Tibial artery (tissue), 4 donors: ENCODE results near the gene EVI5.

Experiments used
- DNase-seq, 2 donors: peaks; one replicate each; pipeline ENCODE4 v3.0.0-alpha.2; 2019
- H3K27ac ChIP-seq, 2 donors: fragments of 200-600 bp; sonication (generic) in 1 of 2; 1 replicate in 1 of 2; 2 replicates in 1 of 2; pipeline ENCODE4 v1.5.1; 2018 to 2019; ENCODE audit warnings: mild to moderate bottlenecking in 1 of 2
- H3K27me3 ChIP-seq, 2 donors: fragments of 200-600 bp; sonication (generic) in 1 of 2; one replicate each; pipeline versions ENCODE4 v1.5.1 to v1.6.0; 2016 to 2019
- H3K36me3 ChIP-seq, 3 donors: fragments of 200-600 bp; sonication (generic) in 2 of 3; one replicate each; pipeline ENCODE4 v1.5.1; 2016 to 2019; ENCODE audit warnings: mild to moderate bottlenecking in 2 of 3
- H3K4me1 ChIP-seq, 4 donors: fragments of 200-600 bp; sonication (generic) in 2 of 4; 1 replicate in 3 of 4; 2 replicates in 1 of 4; pipeline ENCODE4 v1.5.1; 2016 to 2019
- H3K4me3 ChIP-seq, 2 donors: fragments of 200-600 bp; sonication (generic) in 1 of 2; 1 replicate in 1 of 2; 2 replicates in 1 of 2; pipeline ENCODE4 v1.5.1; 2018 to 2019; ENCODE audit warnings: mild to moderate bottlenecking in 2 of 2
- H3K9me3 ChIP-seq, 3 donors: fragments of 200-600 bp; sonication (generic) in 1 of 3; one replicate each; pipeline ENCODE4 v1.5.1; 2016 to 2019
- intact Hi-C: fragments of 100-400 bp; cut with DNase I; formaldehyde crosslinking; loops from one replicate; pipeline ENCODE4 v1.15.0; 2023; ENCODE audit warnings: low total_unique reads
- TF ChIP-seq, protein P1 (sequence below), 2 experiments: fragments of 200-600 bp in 1 of 2; fragments of 450-650 bp in 1 of 2; IDR thresholded peaks; one replicate each; pipeline ENCODE4 v1.5.1; 2017 to 2019; ENCODE audit warnings: antibody characterized with exemption in 2 of 2, mild to moderate bottlenecking in 1 of 2, moderate library complexity in 1 of 2

The EVI5 gene

DNA sequence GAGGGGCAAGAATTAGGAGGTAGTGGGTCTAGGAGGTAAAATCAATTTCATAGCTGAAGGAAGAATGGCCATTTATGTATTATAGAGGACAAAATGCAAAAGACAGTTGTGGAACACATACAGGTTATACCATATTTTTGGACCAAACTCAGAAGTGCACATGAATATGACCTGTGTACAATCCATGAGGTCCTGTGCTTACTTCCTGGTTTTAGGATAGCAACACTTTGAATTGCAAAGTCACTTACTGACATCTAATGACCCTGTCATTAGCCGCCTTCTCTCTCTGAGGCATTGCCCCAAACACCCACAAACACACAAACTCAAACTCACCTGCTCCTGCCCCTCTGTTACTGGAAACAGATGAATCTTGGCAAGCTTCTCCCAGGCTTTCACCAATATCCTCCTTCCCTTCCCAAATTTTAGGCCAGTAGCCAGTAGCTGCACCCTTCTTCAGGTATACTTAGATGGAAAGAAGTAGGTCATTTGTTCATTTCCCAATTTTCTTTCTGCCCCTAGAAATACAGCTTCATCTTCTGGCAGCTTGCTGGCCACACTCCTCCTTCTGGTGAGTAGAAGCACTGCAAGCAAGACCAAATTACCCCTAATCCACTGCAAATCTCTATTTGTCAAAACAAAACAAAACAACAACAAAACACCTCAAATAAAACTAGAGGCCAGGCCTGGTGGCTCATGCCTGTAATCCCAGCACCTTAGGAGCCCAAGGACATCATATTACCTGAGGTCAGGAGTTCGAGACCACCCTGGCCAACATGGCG is 33.3 kb upstream of the EVI5 start:
- no peaks in the 10 kb centered on the region for H3K4me1 ChIP-seq
- H3K4me3 ChIP-seq = no peak overlapping the region
- H3K27me3 ChIP-seq = no peaks in the 10 kb centered on the region
- TF ChIP-seq, protein P1, sequence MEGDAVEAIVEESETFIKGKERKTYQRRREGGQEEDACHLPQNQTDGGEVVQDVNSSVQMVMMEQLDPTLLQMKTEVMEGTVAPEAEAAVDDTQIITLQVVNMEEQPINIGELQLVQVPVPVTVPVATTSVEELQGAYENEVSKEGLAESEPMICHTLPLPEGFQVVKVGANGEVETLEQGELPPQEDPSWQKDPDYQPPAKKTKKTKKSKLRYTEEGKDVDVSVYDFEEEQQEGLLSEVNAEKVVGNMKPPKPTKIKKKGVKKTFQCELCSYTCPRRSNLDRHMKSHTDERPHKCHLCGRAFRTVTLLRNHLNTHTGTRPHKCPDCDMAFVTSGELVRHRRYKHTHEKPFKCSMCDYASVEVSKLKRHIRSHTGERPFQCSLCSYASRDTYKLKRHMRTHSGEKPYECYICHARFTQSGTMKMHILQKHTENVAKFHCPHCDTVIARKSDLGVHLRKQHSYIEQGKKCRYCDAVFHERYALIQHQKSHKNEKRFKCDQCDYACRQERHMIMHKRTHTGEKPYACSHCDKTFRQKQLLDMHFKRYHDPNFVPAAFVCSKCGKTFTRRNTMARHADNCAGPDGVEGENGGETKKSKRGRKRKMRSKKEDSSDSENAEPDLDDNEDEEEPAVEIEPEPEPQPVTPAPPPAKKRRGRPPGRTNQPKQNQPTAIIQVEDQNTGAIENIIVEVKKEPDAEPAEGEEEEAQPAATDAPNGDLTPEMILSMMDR (IDR thresholded peaks at IDR 0.05) = peak; percentile 58 to 63
- H3K9me3 ChIP-seq = no peaks in the 10 kb centered on the region
- no peak for DNase-seq
- no peaks in the 10 kb centered on the region for H3K36me3 ChIP-seq
- intact Hi-C loops = no loop called here
- H3K27ac ChIP-seq = no peak overlapping the region

GRCh38 chr1:92817137-92817697 is 32.3 kb upstream of the EVI5 start:
- no peaks in the 10 kb centered on the region for H3K9me3 ChIP-seq
- intact Hi-C loops = no loop called here

DNA sequence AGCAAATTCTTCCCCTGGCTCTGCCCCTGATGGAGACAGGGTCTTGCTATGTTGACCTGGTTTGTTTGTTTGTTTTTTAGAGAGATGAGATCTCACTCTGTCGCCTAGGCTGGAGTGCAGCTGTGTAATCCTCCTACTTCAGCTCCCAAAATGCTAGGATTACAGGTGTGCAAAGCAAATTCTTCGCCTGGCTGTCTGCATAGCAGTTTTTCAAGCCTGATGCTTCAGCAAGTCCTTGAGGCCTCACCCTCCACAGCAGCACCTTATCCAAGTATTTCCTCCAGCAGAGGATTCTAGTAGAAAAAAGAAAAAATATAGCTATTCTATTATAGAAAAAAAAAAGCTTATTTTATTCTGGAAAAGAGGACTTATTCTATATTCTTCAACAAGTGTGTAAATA is 31.8 kb upstream of the EVI5 start:
- TF ChIP-seq, protein P1 (IDR thresholded peaks at IDR 0.05) = no peak
- intact Hi-C loops = no loop called here
- Histone ChIP-seq H3K4me3 (no peak overlapping the region), H3K36me3 (no peaks in the 10 kb centered on the region), H3K27ac (no peak overlapping the region), H3K27me3 (no peaks in the 10 kb centered on the region), H3K4me1 (no peaks in the 10 kb centered on the region), H3K9me3 (no peaks in the 10 kb centered on the region)
- DNase-seq = no peak

More at GRCh38 chr1:92817137-92817697, 32.3 kb upstream of the EVI5 start:
- Histone ChIP-seq H3K36me3 (no peaks in the 10 kb centered on the region), H3K4me3 (no peak overlapping the region), H3K27ac (no peak overlapping the region), H3K4me1 (no peaks in the 10 kb centered on the region), H3K27me3 (no peaks in the 10 kb centered on the region)
- TF ChIP-seq, protein P1 (IDR thresholded peaks at IDR 0.05) = no peak
- no peak for DNase-seq

- Histone ChIP-seq H3K4me1 (peaks cover 0 to 7% (median 2%) of the 10 kb centered on the region in 4 donors), H3K27ac (no peak overlapping the region), H3K27me3 (no peaks in the 10 kb centered on the region), H3K36me3 (no peaks in the 10 kb centered on the region), H3K9me3 (no peaks in the 10 kb centered on the region), H3K4me3 (no peak overlapping the region)
- TF ChIP-seq, protein P1 (IDR thresholded peaks at IDR 0.05) = no peak
- intact Hi-C loops = no loop called here
- DNase-seq = no peak
Observed at GRCh38 chr1:92808381-92808780, 23.5 kb upstream of the EVI5 start.

GRCh38 chr1:92805216-92805615 is 20.3 kb upstream of the EVI5 start:
- intact Hi-C loops = no loop called here
- H3K27me3 ChIP-seq = no peaks in the 10 kb centered on the region
- peak overlapping the region; percentile 14 to 27 for H3K27ac ChIP-seq
- peaks cover 0 to 7% (median 2%) of the 10 kb centered on the region in 4 donors for H3K4me1 ChIP-seq
- DNase-seq = no peak
- no peaks in the 10 kb centered on the region for H3K9me3 ChIP-seq
- H3K36me3 ChIP-seq = no peaks in the 10 kb centered on the region
- TF ChIP-seq, protein P1 (IDR thresholded peaks at IDR 0.05) = no peak
- H3K4me3 ChIP-seq = no peak overlapping the region
